ENCODE results near the gene ANXA4. TPM values are rescaled to one million over a fixed set of nuclear protein-coding genes. Genes with fewer than 3 reads are reported as not detected.

ANXA4 gene
- total and polyA plus RNA-seq, 4 donors, result 17.6 to 135 (median 59.4) TPM

DNA sequence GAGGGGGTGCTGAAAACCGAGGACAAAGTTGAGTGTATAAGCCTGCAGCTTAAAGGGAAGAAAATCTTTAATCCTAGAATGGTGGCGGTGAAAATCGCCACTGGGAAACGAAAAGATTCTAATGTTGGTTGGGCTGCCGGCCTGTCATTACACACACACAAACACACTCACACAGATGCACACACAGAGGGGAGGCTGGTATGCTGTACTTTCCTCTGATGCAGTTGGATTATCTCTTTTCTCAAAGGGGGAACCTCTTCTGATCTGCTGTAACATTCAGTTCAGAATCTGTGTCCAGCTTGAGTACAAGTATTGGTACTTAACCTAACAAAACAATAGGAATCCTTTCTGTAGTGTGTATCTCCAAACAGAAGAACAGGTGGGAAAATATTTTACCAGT is 39.0 kb downstream of the ANXA4 start:
- no peak for DNase-seq (ENCODE audit: low spot score)
- Histone ChIP-seq H3K9ac (ENCODE audit: low read depth in 1 of 2, low read length in 2 of 2) (peak overlapping the region in 1 of 2 donors; percentile 24), H3K27me3 (ENCODE audit: control insufficient read depth in 4 of 4, insufficient read depth in 4 of 4, low read length in 3 of 4) (no peaks in the 10 kb centered on the region), H3K27ac (ENCODE audit: low read depth in 1 of 2, low read length in 2 of 2) (peak overlapping the region; percentile 39 to 65), H3K4me3 (ENCODE audit: low read depth in 1 of 3, low read length in 3 of 3) (no peak overlapping the region), H3K4me1 (ENCODE audit: control insufficient read depth in 4 of 4, insufficient read depth in 4 of 4, low read length in 3 of 4) (peaks cover 17 to 64% (median 55%) of the 10 kb centered on the region in 4 donors), H3K9me3 (ENCODE audit: control insufficient read depth in 4 of 4, low read length in 3 of 4) (no peaks in the 10 kb centered on the region), H3K36me3 (ENCODE audit: control insufficient read depth in 4 of 4, insufficient read depth in 3 of 4, low read depth in 1 of 4, low read length in 3 of 4) (peaks cover 0 to 1% (median 0%) of the 10 kb centered on the region in 4 donors)
- TF ChIP-seq HNF4G (IDR thresholded peaks at IDR 0.05) (no peak), EGR1 (IDR thresholded peaks at IDR 0.05; ENCODE audit: low read depth in 2 of 2) (no peak), JUND (IDR thresholded peaks at IDR 0.05) (no peak), RXRA (IDR thresholded peaks at IDR 0.05) (no peak), FOXA1 (IDR thresholded peaks at IDR 0.05) (no peak), YY1 (IDR thresholded peaks at IDR 0.05) (no peak), GABPA (IDR thresholded peaks at IDR 0.05 in 1 of 2, conservative IDR thresholded peaks at IDR 0.05 in 1 of 2) (no peak), TAF1 (conservative IDR thresholded peaks at IDR 0.05) (no peak), SP1 (IDR thresholded peaks at IDR 0.05) (no peak), FOXA2 (IDR thresholded peaks at IDR 0.05) (no peak), HNF4A (conservative IDR thresholded peaks at IDR 0.05) (no peak), RAD21 (IDR thresholded peaks at IDR 0.05) (no peak), NR2F2 (IDR thresholded peaks at IDR 0.05) (no peak)
- TF ChIP-seq, protein P1, sequence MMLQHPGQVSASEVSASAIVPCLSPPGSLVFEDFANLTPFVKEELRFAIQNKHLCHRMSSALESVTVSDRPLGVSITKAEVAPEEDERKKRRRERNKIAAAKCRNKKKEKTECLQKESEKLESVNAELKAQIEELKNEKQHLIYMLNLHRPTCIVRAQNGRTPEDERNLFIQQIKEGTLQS (IDR thresholded peaks at IDR 0.05), result no peak
- TF ChIP-seq, protein P2, sequence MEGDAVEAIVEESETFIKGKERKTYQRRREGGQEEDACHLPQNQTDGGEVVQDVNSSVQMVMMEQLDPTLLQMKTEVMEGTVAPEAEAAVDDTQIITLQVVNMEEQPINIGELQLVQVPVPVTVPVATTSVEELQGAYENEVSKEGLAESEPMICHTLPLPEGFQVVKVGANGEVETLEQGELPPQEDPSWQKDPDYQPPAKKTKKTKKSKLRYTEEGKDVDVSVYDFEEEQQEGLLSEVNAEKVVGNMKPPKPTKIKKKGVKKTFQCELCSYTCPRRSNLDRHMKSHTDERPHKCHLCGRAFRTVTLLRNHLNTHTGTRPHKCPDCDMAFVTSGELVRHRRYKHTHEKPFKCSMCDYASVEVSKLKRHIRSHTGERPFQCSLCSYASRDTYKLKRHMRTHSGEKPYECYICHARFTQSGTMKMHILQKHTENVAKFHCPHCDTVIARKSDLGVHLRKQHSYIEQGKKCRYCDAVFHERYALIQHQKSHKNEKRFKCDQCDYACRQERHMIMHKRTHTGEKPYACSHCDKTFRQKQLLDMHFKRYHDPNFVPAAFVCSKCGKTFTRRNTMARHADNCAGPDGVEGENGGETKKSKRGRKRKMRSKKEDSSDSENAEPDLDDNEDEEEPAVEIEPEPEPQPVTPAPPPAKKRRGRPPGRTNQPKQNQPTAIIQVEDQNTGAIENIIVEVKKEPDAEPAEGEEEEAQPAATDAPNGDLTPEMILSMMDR (IDR thresholded peaks at IDR 0.05; ENCODE audit: low read depth, low read length, missing input control), result no peak
- TF ChIP-seq, protein P3, sequence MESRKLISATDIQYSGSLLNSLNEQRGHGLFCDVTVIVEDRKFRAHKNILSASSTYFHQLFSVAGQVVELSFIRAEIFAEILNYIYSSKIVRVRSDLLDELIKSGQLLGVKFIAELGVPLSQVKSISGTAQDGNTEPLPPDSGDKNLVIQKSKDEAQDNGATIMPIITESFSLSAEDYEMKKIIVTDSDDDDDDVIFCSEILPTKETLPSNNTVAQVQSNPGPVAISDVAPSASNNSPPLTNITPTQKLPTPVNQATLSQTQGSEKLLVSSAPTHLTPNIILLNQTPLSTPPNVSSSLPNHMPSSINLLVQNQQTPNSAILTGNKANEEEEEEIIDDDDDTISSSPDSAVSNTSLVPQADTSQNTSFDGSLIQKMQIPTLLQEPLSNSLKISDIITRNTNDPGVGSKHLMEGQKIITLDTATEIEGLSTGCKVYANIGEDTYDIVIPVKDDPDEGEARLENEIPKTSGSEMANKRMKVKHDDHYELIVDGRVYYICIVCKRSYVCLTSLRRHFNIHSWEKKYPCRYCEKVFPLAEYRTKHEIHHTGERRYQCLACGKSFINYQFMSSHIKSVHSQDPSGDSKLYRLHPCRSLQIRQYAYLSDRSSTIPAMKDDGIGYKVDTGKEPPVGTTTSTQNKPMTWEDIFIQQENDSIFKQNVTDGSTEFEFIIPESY (IDR thresholded peaks at IDR 0.05), result no peak
- TF ChIP-seq, protein P4, sequence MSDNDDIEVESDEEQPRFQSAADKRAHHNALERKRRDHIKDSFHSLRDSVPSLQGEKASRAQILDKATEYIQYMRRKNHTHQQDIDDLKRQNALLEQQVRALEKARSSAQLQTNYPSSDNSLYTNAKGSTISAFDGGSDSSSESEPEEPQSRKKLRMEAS (IDR thresholded peaks at IDR 0.05), result no peak
- TF ChIP-seq, protein P5, sequence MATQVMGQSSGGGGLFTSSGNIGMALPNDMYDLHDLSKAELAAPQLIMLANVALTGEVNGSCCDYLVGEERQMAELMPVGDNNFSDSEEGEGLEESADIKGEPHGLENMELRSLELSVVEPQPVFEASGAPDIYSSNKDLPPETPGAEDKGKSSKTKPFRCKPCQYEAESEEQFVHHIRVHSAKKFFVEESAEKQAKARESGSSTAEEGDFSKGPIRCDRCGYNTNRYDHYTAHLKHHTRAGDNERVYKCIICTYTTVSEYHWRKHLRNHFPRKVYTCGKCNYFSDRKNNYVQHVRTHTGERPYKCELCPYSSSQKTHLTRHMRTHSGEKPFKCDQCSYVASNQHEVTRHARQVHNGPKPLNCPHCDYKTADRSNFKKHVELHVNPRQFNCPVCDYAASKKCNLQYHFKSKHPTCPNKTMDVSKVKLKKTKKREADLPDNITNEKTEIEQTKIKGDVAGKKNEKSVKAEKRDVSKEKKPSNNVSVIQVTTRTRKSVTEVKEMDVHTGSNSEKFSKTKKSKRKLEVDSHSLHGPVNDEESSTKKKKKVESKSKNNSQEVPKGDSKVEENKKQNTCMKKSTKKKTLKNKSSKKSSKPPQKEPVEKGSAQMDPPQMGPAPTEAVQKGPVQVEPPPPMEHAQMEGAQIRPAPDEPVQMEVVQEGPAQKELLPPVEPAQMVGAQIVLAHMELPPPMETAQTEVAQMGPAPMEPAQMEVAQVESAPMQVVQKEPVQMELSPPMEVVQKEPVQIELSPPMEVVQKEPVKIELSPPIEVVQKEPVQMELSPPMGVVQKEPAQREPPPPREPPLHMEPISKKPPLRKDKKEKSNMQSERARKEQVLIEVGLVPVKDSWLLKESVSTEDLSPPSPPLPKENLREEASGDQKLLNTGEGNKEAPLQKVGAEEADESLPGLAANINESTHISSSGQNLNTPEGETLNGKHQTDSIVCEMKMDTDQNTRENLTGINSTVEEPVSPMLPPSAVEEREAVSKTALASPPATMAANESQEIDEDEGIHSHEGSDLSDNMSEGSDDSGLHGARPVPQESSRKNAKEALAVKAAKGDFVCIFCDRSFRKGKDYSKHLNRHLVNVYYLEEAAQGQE (IDR thresholded peaks at IDR 0.05), result no peak
- 32% methylated on average over 5 of the region's 5 CpGs for WGBS

Measured in liver (tissue), 9 donors.